Activated CD8-positive, alpha-beta memory T cell treated with anti-CD3 and anti-CD28 coated beads for 36 hours (primary cell): ENCODE measurements around the gene NCAM2. TPM values are rescaled to one million over a fixed set of nuclear protein-coding genes. Genes with fewer than 3 reads are reported as not detected.

Experiments used
- CTCF ChIA-PET: fragments of 350-600 bp; sonication (Branson Sonifier 250); formaldehyde crosslinking; loops from one replicate; lab custom pipeline; 2021; ENCODE audit warnings: antibody characterized with exemption; lab: Charles Lee
- POLR2A ChIA-PET: fragments of 350-600 bp; sonication (Branson Sonifier 250); formaldehyde crosslinking; loops from one replicate; lab custom pipeline; 2021; ENCODE audit warnings: antibody characterized with exemption; lab: Charles Lee
- total RNA-seq, 2 experiments: library from RNA; stranded (reverse); gene quantifications; one replicate each; pipeline ENCODE4 v1.2.3, GENCODE V29; 2021

NCAM2 gene
- total RNA-seq, 2 experiments from 2014 or later = not detected

DNA sequence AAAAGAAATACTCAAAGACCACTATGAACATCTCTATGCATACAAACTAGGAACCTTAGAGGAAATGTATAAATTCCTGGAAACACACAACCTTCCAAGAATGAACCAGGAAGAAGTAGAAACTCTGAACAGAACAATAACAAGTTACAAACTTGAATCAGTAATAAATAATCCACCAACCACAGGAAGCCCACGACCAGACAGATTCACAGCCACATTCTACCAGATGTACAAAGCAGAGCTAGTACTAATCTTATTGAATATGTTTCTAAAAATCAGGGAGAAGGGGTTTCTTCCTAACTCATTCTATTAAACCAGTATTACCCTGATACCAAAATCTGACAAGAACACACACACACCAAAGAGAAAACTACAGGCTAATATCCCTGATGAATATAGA, 263.8 kb downstream of the NCAM2 start:
- POLR2A ChIA-PET = no interaction called here
- CTCF ChIA-PET = no interaction called here

DNA sequence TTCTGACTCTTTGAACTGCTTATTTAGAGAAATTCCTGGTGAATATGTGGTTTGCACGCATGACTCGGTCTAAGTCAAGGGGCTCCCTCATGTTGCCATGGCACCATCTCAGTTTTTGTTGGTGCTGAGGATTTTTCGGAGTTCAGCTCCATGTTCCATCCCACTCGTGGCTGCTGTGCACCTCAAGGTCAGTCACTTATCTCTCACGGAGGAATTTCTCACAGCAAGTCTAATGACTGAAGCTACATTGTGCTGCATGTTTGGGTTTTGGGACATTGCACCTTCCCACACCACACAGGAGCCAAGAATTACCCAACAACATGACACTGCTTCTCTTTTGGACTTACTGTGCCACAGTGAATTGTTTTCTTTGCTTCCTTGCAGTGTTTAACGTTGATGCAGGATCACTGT, 269.9 kb downstream of the NCAM2 start:
- CTCF ChIA-PET = no interaction called here
- POLR2A ChIA-PET = no interaction called here

- ChIA-PET CTCF (no interaction called here), POLR2A (no interaction called here)
Measured at GRCh38 chr21:21268885-21269284, 270.7 kb downstream of the NCAM2 start.

DNA sequence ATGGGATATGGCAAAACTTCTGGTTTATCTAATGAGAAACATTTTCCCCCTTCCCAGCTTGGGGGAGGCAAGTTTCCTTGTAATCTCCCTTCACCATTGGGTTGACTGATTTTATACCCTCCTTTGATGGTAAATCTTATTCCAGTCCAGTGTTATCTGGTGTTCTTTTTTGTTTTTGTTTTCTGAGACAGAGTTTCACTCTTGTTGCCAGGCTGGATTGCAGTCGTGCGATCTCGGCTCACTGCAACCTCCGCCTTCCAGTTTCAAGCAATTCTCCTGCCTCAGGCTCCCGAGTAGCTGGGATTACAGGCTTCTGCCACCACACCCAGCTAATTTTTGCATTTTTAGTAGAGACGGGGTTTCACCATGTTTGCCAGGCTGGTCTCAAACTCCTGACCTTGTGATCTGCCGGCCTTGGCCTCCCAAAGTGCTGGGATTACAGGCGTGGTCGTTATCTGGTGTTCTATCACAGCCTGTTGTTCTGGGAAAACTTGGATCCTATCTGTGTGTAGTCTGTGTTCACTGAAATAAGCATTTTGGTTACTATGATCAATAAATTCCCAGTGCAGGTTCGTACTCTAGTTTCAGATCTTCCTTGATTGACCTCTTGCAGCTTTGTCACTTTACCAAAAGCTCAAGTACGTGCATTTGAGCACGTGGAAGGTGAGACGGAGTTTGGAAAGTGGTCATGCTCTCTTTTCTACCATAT, 281.1 kb downstream of the NCAM2 start:
- ChIA-PET POLR2A (no interaction called here), CTCF (no interaction called here)

- ChIA-PET CTCF (no interaction called here), POLR2A (no interaction called here)
Measured at GRCh38 chr21:21283810-21284209, 285.6 kb downstream of the NCAM2 start.

GRCh38 chr21:21286170-21286798, 288.1 kb downstream of the NCAM2 start:
- ChIA-PET CTCF (no interaction called here), POLR2A (no interaction called here)

GRCh38 chr21:21290751-21291150, 292.5 kb downstream of the NCAM2 start:
- POLR2A ChIA-PET = no interaction called here
- CTCF ChIA-PET = no interaction called here

- POLR2A ChIA-PET = no interaction called here
- CTCF ChIA-PET = no interaction called here
Measured at GRCh38 chr21:21291883-21292569, 293.8 kb downstream of the NCAM2 start.

GRCh38 chr21:21295303-21295702, 297.1 kb downstream of the NCAM2 start:
- ChIA-PET POLR2A (no interaction called here), CTCF (no interaction called here)

DNA sequence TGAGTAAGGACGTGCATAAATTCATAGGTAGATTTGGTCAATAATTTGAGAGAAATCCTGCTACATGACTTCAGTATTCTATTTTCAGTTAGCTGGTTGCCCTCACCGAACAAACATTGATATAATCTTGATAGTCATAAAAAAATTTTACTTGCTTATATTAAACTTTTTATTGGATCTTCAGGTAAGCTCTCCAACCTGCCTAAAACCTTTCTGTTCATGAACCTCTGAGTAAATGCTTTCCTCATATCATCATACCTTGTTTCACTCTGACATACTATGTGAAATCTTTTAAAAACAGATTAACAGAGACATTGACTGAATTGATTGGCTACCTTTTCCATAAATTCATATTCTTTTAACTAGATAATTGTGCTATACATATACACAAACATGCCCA, 299.0 kb downstream of the NCAM2 start:
- CTCF ChIA-PET = no interaction called here

DNA sequence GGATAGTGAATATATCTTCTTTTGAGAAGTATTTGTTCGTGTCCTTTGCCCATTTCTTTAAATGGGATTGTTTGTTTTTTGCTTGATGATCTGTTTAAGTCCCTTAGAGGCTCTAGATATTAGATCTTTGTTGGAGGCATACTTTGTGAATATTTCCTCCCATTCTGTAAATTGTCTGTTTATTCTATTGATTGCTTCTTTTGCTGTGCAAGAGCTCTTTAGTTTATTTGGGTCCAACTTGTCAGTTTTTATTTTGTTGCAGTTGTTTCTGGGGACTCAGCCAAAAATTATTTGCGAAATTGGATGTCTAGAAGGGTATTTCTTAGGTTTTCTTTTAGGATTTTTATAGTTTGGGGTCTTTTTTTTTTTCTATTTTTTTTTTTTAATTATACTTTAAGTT, 302.8 kb downstream of the NCAM2 start:
- POLR2A ChIA-PET = no interaction called here
- CTCF ChIA-PET = no interaction called here

More for the DNA sequence above, 299.0 kb downstream of the NCAM2 start:
- POLR2A ChIA-PET = no interaction called here

DNA sequence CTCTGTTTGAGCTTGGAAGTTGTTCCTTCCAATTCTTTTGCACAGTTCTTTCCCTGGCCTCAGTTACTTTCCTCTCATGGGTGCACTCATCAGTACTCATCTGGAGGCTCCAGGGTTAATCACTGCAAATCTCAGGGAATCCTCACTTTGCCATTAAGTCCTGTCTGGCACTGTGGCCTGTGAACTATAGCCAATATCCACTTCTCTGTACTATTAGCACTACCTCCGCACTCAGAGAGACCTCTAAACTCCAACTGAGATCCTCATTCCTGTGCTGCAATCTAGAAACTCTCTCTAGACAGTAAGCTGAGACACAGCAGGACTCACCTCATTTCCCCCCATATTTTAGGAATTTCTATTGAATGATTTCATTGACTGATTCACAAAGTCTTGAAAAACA, 311.3 kb downstream of the NCAM2 start:
- ChIA-PET CTCF (no interaction called here), POLR2A (no interaction called here)

DNA sequence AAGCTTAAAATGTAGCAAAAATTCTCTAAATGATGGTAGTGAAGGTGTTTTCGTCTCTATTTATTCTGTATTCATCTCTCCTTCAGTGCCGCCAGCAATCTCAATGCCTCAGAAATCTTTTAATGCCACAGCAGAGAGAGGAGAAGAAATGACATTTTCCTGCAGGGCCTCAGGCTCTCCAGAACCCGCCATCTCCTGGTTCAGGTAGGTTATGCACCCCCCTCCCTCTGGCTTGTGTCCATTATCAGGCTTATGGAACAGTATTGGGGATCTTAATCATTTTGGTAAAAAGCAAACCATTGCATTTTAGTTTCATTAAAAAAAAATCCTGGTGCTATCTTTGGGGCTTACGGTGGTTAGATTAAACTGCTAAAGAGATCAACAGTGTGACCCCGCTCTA, 326.1 kb downstream of the NCAM2 start:
- ChIA-PET POLR2A (no interaction called here), CTCF (no interaction called here)

GRCh38 chr21:21332492-21332891, 334.3 kb downstream of the NCAM2 start:
- CTCF ChIA-PET = no interaction called here
- POLR2A ChIA-PET = no interaction called here

GRCh38 chr21:21341041-21341440, 342.8 kb downstream of the NCAM2 start:
- CTCF ChIA-PET = no interaction called here
- POLR2A ChIA-PET = no interaction called here

DNA sequence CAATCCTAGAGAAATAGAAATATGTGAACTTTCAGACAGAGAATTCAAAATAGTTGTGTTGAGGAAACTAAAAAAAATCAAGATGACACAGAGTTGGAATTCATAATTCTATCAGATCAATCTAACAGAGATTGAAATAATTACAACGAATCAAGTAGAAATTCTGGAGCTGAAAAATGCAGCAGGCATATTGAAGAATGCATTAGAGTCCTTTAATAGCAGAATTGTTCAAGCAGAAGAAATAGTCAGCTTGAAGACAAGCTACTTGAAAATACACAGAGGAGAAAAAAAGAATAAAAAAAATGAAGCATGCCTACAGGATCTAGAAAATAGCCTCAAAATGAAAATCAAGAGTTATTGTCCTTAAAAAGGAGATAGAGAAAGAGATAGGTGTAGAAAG, 347.1 kb downstream of the NCAM2 start:
- POLR2A ChIA-PET = no interaction called here
- CTCF ChIA-PET = no interaction called here

DNA sequence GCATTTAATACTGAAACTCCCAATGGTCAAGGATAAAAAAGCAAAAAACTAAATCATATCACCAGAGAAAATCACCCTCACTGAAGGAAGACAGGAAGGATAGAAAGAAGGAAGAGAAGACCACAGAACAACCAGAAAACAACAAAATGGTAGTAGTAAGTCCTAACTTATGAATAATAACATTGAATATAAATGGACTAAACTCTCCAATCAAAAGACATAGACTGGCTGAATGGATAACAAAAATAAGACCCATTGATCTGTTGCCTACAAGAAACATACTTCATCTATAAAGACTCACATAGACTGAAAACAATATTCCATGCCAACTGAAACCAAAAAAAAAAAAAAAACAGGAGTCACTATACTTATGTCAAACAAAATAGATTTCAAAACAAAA, 347.7 kb downstream of the NCAM2 start:
- CTCF ChIA-PET = no interaction called here
- POLR2A ChIA-PET = no interaction called here

GRCh38 chr21:21366277-21366676, 368.1 kb downstream of the NCAM2 start:
- POLR2A ChIA-PET = no interaction called here

GRCh38 chr21:21367583-21367982, 369.4 kb downstream of the NCAM2 start:
- CTCF ChIA-PET = no interaction called here

More at GRCh38 chr21:21366277-21366676, 368.1 kb downstream of the NCAM2 start:
- CTCF ChIA-PET = no interaction called here

GRCh38 chr21:21373969-21374368, 375.8 kb downstream of the NCAM2 start:
- POLR2A ChIA-PET = no interaction called here
- CTCF ChIA-PET = no interaction called here

More at GRCh38 chr21:21367583-21367982, 369.4 kb downstream of the NCAM2 start:
- POLR2A ChIA-PET = no interaction called here

DNA sequence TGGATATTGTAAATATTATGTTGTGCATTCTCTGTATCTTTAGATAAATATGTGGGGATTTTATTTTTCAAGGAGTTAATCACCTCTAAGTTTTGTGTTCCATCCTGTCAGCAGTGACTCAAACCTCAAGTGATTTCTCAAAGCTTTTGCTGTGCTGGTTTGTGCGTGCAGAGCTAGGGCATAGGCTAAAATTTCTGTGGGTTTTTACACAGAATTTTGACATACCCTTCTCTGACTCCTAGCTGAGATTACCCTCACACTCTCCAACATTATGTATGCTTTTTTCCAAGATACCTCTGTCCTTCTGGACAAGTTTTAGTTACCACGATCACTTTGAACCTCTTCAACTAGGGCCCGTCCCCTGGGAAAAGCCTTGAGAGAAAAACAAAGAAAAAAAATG, 384.9 kb downstream of the NCAM2 start:
- ChIA-PET POLR2A (no interaction called here), CTCF (interaction anchor here (0.8 kb wide), 1 partner anchor 28 kb away, joined by 4 read pairs; no protein-coding TSS in a partner anchor)
